ENCODE results near the gene ROBO4.

GRCh38 chr11:124875401-124875800 lies 22.3 kb downstream of the ROBO4 start:
- no peak for TF ChIP-seq CTCF (IDR thresholded peaks at IDR 0.05 in 2 of 3, conservative IDR thresholded peaks at IDR 0.05 in 1 of 3; ENCODE audit: borderline replicate concordance in 1 of 3, insufficient read depth in 1 of 3, low read depth in 2 of 3, low read length in 2 of 3)
- TF ChIP-seq CEBPB (IDR thresholded peaks at IDR 0.05; ENCODE audit: low read depth): no peak
- TF ChIP-seq SIN3A (IDR thresholded peaks at IDR 0.05; ENCODE audit: low read depth): no peak
- TF ChIP-seq EGR1 (IDR thresholded peaks at IDR 0.05; ENCODE audit: low read depth): no peak
- no peak for TF ChIP-seq YY1 (IDR thresholded peaks at IDR 0.05; ENCODE audit: extremely low read depth, insufficient replicate concordance, low read depth, low read length)
- no peak for TF ChIP-seq MAX (IDR thresholded peaks at IDR 0.05)
- no peak for TF ChIP-seq POLR2A (IDR thresholded peaks at IDR 0.05; ENCODE audit: borderline replicate concordance, extremely low read depth, insufficient read depth, insufficient read length)
- TF ChIP-seq EZH2phosphoT487 (IDR thresholded peaks at IDR 0.05; ENCODE audit: borderline replicate concordance): no peak
- TF ChIP-seq ELF1 (IDR thresholded peaks at IDR 0.05; ENCODE audit: borderline replicate concordance, low read depth): no peak
- no peak for TF ChIP-seq RAD21 (IDR thresholded peaks at IDR 0.05; ENCODE audit: low read depth)
- TF ChIP-seq EZH2 (IDR thresholded peaks at IDR 0.05): no peak

Measured in HCT116 (cell line).